ENCODE data around the gene PLEKHA5.
"Not testable (repeated sequence)": the region's sequence is repeated elsewhere in the genome, so short reads cannot be mapped to it uniquely, and the experiment has no call there.

Gene PLEKHA5

DNA sequence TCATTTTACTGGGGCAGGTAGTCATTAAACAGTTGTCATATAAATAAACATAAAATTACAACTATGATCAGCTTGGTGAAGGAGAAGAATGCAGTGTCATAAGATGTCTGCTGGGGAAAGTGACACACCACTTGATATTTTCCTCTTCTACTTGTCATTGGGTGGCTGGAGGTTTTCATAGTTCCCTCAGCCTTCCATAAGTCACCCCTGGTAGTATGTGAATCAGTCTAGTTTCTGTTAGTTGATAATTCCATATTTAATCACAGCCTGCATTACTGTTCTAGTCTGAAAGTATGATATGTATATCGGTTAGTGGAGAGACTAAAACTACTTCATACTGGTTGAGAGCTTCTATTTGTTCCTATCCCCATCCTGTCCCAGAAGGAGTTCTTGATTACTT is 38.2 kb downstream of the PLEKHA5 start:
- DNase-seq (ENCODE audit: low read depth in 2 of 3, low spot score in 2 of 3), result no peak

GRCh38 chr12:19168644-19169043 is 39.1 kb downstream of the PLEKHA5 start:
- DNase-seq (ENCODE audit: low read depth in 2 of 3, low spot score in 2 of 3), result no peak

DNA sequence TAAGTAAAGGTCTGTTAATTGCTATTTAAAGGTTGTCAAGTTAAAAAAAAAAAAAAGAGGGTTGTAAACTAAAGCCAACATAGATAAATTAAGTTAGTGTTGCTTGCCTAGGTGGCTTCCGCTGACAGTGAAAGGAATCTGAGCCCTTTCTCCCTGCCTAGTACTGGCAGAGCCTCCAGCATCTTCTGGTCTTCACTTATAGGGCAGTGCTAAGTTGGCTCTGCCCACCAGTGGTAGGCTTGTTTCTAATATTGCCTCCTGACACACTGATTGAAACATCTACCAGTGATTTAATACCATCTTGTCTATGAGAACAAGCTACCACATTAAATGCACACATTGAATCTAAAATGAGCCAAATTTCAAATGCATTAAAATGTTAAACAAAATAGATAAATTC is 39.7 kb downstream of the PLEKHA5 start:
- DNase-seq (ENCODE audit: low read depth in 2 of 3, low spot score in 2 of 3), result no peak

DNA sequence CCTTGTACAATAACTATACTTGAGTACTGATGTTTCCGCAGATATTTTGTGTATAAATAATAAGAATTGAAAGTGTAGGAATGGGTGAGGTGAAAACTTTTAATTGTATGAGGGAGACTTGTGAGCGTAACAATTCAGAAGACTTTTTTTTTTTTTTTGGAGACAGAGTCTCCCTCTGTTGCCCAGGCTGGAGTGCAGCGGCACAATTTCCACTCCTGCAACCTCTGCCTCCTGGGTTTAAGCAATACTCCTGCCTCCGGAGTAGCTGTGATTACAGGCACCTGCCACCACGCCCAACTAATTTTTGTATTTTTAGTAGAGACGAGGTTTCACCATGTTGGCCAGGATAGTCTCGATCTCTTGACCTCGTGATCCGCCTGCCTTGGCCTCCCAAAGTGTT is 40.8 kb downstream of the PLEKHA5 start:
- not testable (repeated sequence) for DNase-seq (ENCODE audit: low read depth in 2 of 3, low spot score in 2 of 3)

DNA sequence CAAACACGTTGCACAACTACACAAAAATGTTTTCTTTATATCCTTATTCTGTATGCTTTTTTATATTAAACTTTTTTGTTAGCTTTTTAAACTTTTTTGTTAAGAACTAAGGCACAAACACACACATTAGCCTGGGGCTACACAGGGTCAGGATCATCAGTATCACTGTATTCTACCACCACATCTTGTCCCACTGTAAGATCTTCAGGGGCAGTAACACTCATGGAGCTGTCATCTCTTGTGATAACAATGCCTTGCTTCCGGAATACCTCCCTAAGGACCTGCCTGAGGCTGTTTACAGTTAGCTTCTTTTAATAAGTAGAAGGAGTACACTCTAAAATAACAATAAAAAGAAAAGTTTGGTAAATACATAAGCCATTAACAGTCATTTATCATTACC is 42.2 kb downstream of the PLEKHA5 start:
- DNase-seq (ENCODE audit: low read depth in 2 of 3, low spot score in 2 of 3), result no peak

DNA sequence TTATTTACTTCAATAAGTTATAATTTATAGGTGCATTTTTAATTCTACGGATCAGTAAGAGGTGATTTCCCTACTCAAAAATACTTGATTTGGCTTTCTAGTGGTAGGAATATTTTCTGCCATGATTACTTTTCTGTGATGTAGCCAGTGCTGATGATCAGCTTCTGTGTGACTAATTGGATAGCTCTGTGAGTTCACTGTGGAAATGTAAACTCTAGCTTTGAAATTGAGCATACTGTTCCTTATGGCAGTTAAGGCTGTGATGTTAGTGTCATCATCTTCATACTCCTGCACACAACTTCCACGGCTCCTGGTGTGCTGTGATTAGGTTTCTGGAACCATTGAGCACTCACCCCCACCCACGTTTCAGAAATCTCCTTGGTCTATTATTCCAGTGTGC is 48.2 kb downstream of the PLEKHA5 start:
- DNase-seq (ENCODE audit: low read depth in 2 of 3, low spot score in 2 of 3), result no peak

- DNase-seq (ENCODE audit: low read depth in 2 of 3, low spot score in 2 of 3), result no peak
Observed at GRCh38 chr12:19179986-19180385, 50.5 kb downstream of the PLEKHA5 start.

- DNase-seq (ENCODE audit: low read depth in 2 of 3, low spot score in 2 of 3), result no peak
Observed at GRCh38 chr12:19181666-19182426, 52.3 kb downstream of the PLEKHA5 start.

DNA sequence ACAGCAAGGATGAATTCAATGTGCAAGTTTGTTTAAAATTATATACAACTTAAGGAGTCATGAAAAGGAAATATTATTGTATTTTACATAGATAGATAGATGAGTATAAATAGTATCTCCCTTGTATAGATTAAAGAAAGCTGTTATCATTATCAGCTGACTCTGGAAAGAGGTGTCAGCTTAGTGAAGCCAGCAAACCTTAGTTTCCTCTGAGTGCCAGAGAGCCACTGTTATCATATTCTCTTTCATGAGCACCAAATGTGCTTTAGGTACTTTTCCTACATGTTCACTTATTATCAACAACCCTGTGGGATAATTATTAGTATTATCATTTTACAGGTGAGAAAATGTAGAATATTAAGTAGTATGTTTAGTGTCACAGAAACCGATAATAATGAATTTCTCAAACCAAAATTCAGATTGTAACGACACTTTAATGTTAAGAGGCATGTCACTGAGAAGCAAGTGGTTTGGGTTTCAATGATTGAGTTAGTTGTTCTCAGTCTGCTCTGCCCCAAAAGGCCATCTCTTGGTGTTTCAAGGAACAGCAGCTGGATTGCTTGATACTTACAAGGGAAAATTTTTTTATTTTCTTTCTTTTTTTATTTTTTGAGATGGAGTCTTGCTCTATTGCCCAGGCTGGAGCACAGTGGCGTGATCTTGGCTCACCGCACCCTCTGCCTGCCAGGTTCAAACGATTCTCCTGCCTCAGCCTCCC is 53.7 kb downstream of the PLEKHA5 start:
- no peak for DNase-seq (ENCODE audit: low read depth in 2 of 3, low spot score in 2 of 3)

- no peak for DNase-seq (ENCODE audit: low read depth in 2 of 3, low spot score in 2 of 3)
Observed at GRCh38 chr12:19185262-19185929, 55.9 kb downstream of the PLEKHA5 start.

DNA sequence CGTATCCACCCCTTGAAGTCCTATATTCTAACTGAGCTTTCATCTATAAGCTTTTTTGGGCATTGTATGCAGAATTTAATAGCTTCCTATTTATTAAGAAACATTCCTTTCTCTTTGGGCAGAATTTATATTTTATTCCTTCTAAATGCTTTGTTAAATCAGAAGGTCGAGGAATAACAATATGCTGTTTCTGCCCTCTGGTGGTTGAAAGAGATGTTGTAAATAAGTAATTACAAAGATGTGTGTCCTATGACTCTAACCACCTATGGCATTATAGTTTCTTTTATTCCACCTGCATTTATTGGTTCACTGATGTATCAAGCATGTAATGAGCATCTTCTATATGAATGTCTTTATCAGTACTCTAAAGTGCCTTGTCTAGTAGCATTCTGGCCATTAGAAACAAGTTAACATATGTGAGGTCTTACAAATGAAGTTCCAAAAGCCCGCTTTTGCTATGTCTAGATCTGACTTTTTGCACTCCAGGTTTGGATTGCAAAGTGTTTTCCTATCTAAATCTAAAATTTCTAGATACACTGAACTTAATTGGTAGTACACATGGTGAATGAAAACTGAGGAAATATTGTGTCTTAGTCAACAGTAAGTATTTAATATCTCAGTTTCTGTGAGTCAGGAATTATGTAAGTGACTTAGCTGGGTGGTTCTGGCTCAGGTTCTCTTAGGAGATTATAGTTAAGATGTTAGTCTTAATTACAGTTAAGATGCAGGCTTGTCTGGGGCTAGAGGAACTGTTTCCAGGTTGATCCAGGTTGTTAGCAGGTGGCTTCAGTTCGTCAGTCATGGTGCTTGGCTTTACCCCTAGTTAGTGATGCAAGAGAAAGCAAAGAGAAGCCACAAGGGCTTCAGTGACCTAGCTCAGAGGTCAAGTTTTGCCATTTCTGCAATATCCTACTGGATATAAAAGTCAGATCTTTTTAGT is 57.5 kb downstream of the PLEKHA5 start:
- DNase-seq (ENCODE audit: low read depth in 2 of 3, low spot score in 2 of 3), result no peak

- DNase-seq (ENCODE audit: low read depth in 2 of 3, low spot score in 2 of 3), result no peak
Observed at GRCh38 chr12:19189522-19189921, 60.0 kb downstream of the PLEKHA5 start.

DNA sequence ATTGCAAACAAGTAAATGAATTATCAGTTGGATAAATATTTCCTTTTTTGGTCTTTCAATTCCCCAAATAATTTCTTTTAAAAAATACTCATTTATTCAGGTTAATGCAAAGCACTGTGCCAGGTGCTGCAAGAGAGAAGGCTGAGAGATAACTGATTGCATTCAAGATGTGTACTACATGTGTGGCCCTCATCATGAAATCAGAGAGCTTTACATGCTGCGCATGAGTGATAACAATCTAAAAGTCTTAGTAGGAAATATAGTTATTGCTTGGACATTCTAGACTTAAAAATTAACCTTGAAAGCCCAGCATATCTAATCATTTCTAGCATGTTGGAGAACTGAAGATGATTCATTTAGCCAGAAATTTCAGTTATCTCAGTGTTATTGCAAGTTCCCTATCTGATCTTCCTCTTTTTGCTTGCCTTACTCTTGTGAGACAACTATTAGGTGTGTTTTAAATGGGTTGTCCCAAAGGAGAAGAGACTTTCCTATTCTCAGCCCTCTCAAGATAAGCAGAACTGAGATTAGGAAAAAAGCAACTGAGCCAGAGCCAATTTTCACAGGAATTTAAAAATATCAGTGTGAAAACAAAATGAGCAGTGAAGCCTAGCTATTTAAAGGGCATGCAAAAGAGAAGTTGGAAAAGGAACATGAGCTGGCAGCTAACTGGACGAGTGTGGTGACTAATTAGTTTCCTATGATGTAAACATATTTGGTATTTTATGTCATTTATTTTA is 60.9 kb downstream of the PLEKHA5 start:
- DNase-seq (ENCODE audit: low read depth in 2 of 3, low spot score in 2 of 3), result no peak

DNA sequence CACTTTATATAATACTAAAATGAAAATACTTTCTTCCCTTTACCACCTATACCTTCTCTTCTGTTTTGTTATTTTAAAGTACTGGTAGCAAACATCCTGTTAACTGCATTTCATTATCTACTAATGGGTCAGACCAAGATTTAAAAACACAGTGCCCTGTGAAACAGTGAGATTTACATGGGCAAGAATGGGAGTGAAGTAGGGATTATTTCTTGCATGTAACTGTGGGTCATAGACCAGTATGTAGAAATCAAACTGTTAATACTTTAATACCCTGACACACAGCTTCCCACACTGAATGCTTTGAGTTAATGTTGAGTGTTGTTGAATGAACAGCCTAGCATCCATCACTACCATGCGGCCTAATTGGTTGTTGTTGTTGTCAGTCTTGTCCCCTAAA is 61.6 kb downstream of the PLEKHA5 start:
- no peak for DNase-seq (ENCODE audit: low read depth in 2 of 3, low spot score in 2 of 3)

GRCh38 chr12:19191563-19191962 is 62.0 kb downstream of the PLEKHA5 start:
- no peak for DNase-seq (ENCODE audit: low read depth in 2 of 3, low spot score in 2 of 3)

GRCh38 chr12:19192710-19193109 is 63.2 kb downstream of the PLEKHA5 start:
- DNase-seq (ENCODE audit: low read depth in 2 of 3, low spot score in 2 of 3), result no peak

DNA sequence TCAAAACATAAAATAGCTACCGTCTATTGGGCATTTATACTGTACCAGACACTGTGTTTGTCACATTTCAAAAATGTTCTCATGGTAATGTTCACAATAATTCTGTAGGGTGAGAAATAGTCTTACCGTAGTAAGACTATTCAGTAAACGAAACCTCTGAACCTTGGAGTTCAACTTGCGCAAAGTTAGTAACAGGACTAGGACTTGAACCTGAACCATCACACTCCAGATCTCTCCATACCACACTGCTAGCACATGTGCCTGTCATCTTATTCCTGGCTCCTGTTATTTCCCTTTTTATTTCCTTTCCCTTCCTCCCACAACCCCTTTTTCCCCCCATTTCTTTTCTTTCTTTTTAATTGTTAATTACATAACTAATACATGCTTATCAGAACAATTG is 65.4 kb downstream of the PLEKHA5 start:
- no peak for DNase-seq (ENCODE audit: low read depth in 2 of 3, low spot score in 2 of 3)

GRCh38 chr12:19196959-19197630 is 67.6 kb downstream of the PLEKHA5 start:
- no peak for DNase-seq (ENCODE audit: low read depth in 2 of 3, low spot score in 2 of 3)

DNA sequence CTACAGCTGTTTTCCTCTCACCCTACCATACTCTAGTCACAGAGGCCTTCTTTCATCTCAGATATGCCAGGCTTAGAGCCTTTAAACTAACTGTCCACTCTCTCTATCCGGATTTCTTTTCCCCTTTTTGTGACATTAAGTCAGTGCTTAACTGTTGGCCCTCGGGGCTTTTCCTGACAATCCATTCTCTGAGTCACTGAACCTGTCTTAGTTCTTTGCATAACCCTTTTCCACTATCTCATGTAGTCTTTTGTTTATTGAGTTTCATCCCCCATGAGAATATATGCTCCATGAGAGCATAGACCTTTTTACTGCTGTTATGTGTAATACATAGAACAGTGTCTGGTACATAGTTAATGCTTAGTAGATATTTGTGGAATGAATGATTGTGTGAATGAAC is 68.7 kb downstream of the PLEKHA5 start:
- no peak for DNase-seq (ENCODE audit: low read depth in 2 of 3, low spot score in 2 of 3)

GRCh38 chr12:19199332-19199731 is 69.8 kb downstream of the PLEKHA5 start:
- DNase-seq (ENCODE audit: low read depth in 2 of 3, low spot score in 2 of 3), result no peak
